Measurements from ENCODE around the gene TAS2R60.

DNA sequence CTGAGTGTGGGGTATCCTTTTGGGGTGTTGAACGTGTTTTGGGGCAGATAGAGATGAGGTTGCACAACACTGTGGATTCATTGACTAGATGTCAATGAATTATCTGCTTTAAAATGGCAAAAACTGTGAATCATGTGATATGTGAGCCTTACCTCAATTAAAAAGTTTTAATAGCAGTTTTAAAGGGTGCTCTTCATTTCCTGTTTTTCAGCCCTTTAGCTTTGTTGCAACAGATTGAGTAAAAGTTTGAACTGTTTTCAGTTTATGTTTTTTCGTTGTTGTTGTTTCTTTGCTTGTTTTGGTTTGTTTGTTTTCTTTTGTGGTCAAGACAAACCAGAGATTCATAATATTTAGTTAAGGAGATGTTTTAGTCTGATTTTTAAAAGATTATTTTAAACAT is 43.8 kb downstream of the TAS2R60 start:
- no peak for TF ChIP-seq CTCF (IDR thresholded peaks at IDR 0.05; ENCODE audit: insufficient read depth, low read depth, low read length)
- no peak for TF ChIP-seq EZH2 (IDR thresholded peaks at IDR 0.05; ENCODE audit: insufficient read depth, low read length)
